HUES48 (cell line): Measurements from ENCODE around the gene GLRA3.
"Not testable (repeated sequence)": the region's sequence is repeated elsewhere in the genome, so short reads cannot be mapped to it uniquely, and the experiment has no call there.

ENCODE experiments used
- H3K27ac ChIP-seq: one replicate; pipeline ENCODE4 v1.7.0; 2013; ENCODE audit warnings: low read depth, low read length, inconsistent platforms
- H3K27me3 ChIP-seq: 2 replicates; pipeline ENCODE4 v1.6.1; 2013; ENCODE audit warnings: mild to moderate bottlenecking, low read length; ENCODE audit not compliant: control insufficient read depth, insufficient read depth
- H3K36me3 ChIP-seq: 2 replicates; pipeline ENCODE4 v1.6.1; 2013; ENCODE audit warnings: low read length; ENCODE audit not compliant: control insufficient read depth, insufficient read depth
- H3K4me1 ChIP-seq: 2 replicates; pipeline ENCODE4 v1.6.1; 2013; ENCODE audit warnings: mild to moderate bottlenecking, low read length; ENCODE audit not compliant: control insufficient read depth, insufficient read depth
- H3K4me3 ChIP-seq: 2 replicates; pipeline ENCODE4 v1.5.1; 2013; ENCODE audit warnings: mild to moderate bottlenecking, low read depth, low read length
- H3K9ac ChIP-seq: 2 replicates; pipeline ENCODE4 v1.6.1; 2013; ENCODE audit warnings: mild to moderate bottlenecking, low read depth, low read length, moderate library complexity
- H3K9me3 ChIP-seq: 2 replicates; pipeline ENCODE4 v1.6.1; 2013; ENCODE audit warnings: low read length; ENCODE audit not compliant: control insufficient read depth, insufficient read depth

GLRA3 gene

DNA sequence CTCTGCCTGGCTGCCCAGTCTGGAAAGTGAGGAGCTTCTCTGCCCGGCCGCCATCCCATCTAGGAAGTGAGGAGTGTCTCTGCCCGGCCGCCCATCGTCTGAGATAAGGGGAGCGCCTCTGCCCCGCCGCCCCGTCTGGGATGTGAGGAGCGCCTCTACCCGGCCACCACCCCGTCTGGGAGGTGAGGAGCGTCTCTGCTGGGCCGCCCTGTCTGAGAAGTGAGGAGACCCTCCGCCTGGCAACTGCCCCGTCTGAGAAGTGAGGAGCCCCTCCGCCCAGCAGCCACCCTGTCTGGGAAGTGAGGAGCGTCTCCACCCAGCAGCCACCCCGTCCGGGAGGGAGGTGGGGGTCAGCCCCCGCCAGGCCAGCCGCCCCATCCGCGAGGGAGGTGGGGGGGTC lies 137.2 kb downstream of the GLRA3 start:
- peaks cover 14% of the 10 kb centered on the region for H3K9me3 ChIP-seq
- H3K9ac ChIP-seq, H3K27me3 ChIP-seq, H3K36me3 ChIP-seq, H3K27ac ChIP-seq, H3K4me1 ChIP-seq, H3K4me3 ChIP-seq: not testable (repeated sequence)

DNA sequence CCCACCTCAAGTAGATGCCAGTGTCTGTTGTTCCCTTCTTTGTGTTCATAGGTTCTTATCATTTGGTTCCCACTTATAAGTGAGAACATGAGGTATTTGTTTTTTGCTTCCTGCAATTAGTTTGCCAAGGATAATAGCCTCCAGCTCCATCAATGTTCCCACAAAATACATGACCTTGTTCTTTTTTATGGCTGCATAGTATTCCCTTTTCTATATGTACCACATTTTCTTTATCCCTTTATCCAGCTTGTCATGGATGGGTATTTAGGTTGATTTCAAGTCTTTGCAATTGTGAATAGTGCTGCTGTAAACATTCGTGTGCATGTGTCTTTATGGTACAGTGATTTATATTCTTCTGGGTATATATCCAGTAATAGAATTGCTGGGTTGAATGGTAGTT lies 138.4 kb downstream of the GLRA3 start:
- H3K9ac ChIP-seq, result no peak overlapping the region
- H3K36me3 ChIP-seq, result no peaks in the 10 kb centered on the region
- no peaks in the 10 kb centered on the region for H3K4me1 ChIP-seq
- H3K4me3 ChIP-seq, result no peak overlapping the region
- H3K27ac ChIP-seq, result no peak overlapping the region
- peaks cover 14% of the 10 kb centered on the region for H3K9me3 ChIP-seq
- H3K27me3 ChIP-seq, result no peaks in the 10 kb centered on the region

DNA sequence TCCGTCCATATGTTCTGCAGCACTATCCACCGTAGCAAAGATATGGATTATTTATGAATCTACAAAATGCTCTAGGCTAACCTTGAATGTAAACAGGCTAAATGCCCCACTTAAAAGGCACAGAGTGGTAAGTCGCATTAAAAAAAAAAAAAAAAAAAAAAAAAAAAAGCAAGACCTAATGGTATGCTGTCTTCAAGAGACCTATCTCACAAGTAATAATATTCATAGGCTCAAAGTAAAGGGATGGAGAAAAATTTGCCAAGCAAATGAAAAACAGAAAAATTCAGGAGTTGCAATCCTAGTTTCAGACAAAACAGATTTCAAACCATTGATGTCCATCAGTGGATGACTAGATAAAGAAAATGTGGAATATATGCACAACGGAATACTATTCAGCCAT lies 139.4 kb downstream of the GLRA3 start:
- no peak overlapping the region for H3K9ac ChIP-seq
- H3K4me1 ChIP-seq, result no peaks in the 10 kb centered on the region
- peaks cover 14% of the 10 kb centered on the region for H3K9me3 ChIP-seq
- H3K4me3 ChIP-seq, result no peak overlapping the region
- H3K36me3 ChIP-seq, result no peaks in the 10 kb centered on the region
- H3K27ac ChIP-seq, result no peak overlapping the region
- H3K27me3 ChIP-seq, result no peaks in the 10 kb centered on the region

DNA sequence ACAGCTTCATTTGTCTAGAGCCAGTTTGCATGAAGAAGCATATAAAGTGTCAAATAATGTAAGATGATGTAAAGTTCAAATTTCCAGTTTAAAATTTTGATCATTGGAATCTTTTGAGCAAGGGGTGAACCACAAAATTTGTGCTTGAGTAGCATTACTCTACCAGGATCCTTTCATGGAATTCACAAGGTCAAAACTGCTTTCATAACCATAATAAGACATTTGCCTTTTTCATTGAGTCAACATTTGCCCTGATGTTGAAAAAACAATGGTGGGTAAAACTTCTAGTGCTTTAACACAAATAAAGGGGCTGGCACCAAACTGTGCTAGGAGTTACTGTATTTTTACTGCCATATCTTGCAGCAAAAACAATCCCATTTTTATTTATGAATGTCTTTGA lies 142.2 kb downstream of the GLRA3 start:
- Histone ChIP-seq H3K9ac (no peak overlapping the region), H3K9me3 (peaks cover 14% of the 10 kb centered on the region), H3K4me3 (no peak overlapping the region), H3K27me3 (no peaks in the 10 kb centered on the region), H3K27ac (no peak overlapping the region), H3K36me3 (no peaks in the 10 kb centered on the region), H3K4me1 (no peaks in the 10 kb centered on the region)

DNA sequence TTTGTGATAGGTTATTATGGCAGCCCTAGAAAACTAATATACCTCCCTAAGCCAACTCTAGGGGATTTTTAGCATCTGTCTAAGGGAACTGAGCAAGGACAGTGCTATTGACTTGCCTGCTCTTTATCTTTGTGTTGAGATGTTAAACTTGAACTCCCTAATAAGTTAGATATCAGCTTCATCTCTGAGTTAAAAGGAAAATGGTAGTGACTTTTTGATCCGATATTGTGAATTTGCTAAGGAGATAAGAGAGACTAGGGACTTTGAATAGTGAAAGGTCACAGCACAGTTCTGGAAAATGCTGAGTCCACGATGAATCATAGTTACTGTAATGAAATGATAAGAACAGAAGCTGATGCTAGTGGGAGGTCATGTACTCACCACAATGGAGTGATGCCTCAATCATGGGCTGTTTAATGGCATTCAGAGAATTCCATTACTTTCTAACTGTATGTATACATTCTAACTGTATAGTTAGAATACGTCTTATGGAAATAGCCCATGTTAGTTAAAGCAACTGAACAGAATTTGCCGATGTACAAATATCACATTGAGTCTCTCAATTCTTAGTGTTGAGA lies 147.2 kb downstream of the GLRA3 start:
- no peak overlapping the region for H3K27ac ChIP-seq
- H3K27me3 ChIP-seq, result no peaks in the 10 kb centered on the region
- H3K9ac ChIP-seq, result no peak overlapping the region
- no peaks in the 10 kb centered on the region for H3K36me3 ChIP-seq
- H3K4me3 ChIP-seq, result no peak overlapping the region
- no peaks in the 10 kb centered on the region for H3K9me3 ChIP-seq
- no peaks in the 10 kb centered on the region for H3K4me1 ChIP-seq

DNA sequence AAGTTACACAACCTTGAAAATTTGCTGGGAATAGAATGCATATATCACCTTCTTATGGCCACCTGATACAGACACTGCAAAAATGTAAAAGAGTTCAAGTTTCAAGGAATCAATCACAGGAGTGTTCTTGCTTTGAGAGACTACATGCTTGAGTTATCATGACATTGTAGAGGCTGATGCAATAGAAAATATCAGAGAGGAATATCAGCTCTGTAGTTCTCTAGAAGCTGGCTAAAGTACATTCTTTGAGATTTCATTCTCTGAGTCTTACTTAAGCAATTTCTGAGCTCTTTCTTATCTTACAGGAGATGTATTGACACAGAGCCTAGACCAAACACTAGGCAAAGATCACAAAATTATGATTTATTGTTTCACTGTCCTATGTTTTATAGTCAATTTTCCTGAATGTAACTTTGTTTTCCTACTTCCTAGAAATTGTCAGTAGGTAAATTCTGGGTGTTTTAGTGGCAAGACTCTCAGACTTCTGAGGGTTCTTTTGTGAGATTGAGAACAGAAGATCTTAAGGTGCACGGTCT lies 154.7 kb downstream of the GLRA3 start:
- no peak overlapping the region for H3K9ac ChIP-seq
- no peaks in the 10 kb centered on the region for H3K36me3 ChIP-seq
- H3K9me3 ChIP-seq, result no peaks in the 10 kb centered on the region
- H3K4me1 ChIP-seq, result peaks cover 8% of the 10 kb centered on the region; the same call in 1 of the 2 replicates
- no peak overlapping the region for H3K4me3 ChIP-seq
- H3K27me3 ChIP-seq, result no peaks in the 10 kb centered on the region
- no peak overlapping the region for H3K27ac ChIP-seq

DNA sequence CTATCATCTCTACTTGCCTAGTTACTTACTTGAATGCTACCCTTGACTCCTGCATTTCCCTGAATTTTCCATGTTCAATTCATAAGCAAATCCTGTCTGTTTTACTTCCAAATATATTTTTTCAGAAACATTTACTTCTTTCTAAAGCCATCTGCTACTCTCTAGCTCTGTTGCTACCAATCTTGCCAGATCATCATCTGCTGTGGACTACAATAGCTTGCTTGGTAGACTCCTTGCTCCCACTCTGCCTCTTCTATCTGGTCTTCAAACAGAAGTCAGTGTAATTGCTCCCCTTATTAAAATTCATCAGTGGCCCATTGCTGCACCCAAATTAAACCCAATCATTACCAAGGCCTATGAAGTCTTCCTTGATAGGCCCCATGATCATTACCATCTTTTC lies 155.2 kb downstream of the GLRA3 start:
- Histone ChIP-seq H3K27ac (no peak overlapping the region), H3K9ac (no peak overlapping the region), H3K4me3 (no peak overlapping the region; the same call in 1 of the 2 replicates), H3K4me1 (peaks cover 8% of the 10 kb centered on the region; the same call in 1 of the 2 replicates), H3K36me3 (no peaks in the 10 kb centered on the region), H3K9me3 (no peaks in the 10 kb centered on the region), H3K27me3 (no peaks in the 10 kb centered on the region)

DNA sequence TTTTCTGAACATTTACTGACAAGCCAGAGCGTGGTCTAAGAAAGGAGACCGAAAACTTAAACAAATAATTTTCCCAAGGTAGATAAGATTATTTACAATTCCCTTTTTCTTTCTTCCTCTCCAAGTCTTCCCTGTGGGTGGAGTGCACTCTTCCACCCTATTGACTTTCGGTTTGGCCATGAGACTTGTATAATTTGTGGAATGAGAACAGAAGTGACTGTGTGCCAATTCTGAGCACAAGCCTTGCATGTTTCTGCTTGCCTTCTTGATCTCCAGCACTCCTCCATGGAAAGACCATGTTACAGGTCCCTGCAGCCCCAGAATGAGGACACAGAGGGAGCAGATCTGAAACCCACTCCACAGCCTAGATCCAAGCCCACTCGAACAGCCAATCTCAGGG lies 156.8 kb downstream of the GLRA3 start:
- peaks cover 8% of the 10 kb centered on the region; the same call in 1 of the 2 replicates for H3K4me1 ChIP-seq
- H3K36me3 ChIP-seq, result no peaks in the 10 kb centered on the region
- H3K4me3 ChIP-seq, result no peak overlapping the region
- no peaks in the 10 kb centered on the region for H3K27me3 ChIP-seq
- H3K27ac ChIP-seq, result no peak overlapping the region
- no peak overlapping the region for H3K9ac ChIP-seq
- no peaks in the 10 kb centered on the region for H3K9me3 ChIP-seq

DNA sequence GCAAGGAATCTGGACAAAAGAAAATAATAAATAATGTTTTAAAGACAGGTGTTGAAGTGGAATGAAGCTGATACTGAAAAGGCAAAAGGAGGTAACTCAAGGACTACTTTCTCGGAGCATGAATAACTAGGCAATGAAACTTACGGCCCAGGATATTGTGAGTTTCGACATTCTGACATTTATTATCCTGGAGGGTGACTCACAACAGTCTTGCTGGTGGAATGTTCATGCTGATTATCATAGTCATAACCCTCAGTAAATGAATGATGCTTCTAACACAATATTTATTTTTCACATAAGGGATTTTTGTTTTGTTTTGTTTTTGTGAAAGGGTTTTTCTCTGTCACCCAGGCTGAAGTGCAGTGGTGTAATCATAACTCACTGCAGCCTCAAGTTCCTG lies 159.8 kb downstream of the GLRA3 start:
- no peaks in the 10 kb centered on the region for H3K9me3 ChIP-seq
- no peak overlapping the region for H3K4me3 ChIP-seq
- no peaks in the 10 kb centered on the region for H3K36me3 ChIP-seq
- H3K4me1 ChIP-seq, result peaks cover 8% of the 10 kb centered on the region; the same call in 1 of the 2 replicates
- no peak overlapping the region for H3K27ac ChIP-seq
- no peaks in the 10 kb centered on the region for H3K27me3 ChIP-seq
- H3K9ac ChIP-seq, result no peak overlapping the region

DNA sequence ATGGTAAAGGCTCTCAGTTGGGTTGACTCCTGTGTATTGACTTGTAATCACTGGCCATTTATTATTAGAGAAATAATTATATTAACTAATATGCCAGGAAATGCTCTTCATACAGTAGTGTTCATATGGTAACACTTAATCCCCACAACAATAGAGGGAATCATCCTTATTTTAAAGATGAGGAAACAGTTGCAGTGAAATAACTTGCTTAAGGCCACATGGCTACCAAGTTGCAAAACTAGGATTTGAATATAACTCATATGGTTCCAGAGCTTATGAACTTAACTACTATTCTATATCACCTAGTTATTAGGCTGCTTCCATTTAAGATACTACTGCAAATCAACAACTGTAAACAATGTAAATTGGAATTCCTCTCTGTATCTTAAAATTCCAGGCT lies 163.2 kb downstream of the GLRA3 start:
- peaks cover 4% of the 10 kb centered on the region; the same call in 1 of the 2 replicates for H3K4me1 ChIP-seq
- H3K27ac ChIP-seq, result no peak overlapping the region
- H3K9me3 ChIP-seq, result no peaks in the 10 kb centered on the region
- H3K9ac ChIP-seq, result no peak overlapping the region
- no peaks in the 10 kb centered on the region for H3K36me3 ChIP-seq
- no peak overlapping the region for H3K4me3 ChIP-seq
- no peaks in the 10 kb centered on the region for H3K27me3 ChIP-seq

DNA sequence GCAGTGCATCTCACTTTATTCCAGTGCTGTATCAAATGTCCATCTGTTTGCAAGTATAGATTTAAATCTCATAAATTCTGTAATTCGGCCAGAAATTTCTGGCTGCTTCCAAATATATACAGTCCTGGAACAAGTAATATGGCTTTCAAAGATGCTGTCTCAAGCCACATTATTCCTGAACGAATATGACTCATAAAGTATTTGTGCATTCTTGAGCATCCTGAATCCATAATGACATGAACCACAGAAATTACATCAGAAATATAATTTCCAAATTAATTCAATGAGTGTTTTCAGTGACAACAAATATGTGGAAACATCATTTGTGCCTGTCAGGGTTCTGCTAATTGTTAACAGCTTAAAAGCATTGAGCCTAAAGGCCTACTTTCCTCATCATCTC lies 165.8 kb downstream of the GLRA3 start:
- no peak overlapping the region for H3K27ac ChIP-seq
- peaks cover 4% of the 10 kb centered on the region; the same call in 1 of the 2 replicates for H3K4me1 ChIP-seq
- H3K36me3 ChIP-seq, result no peaks in the 10 kb centered on the region
- no peaks in the 10 kb centered on the region for H3K9me3 ChIP-seq
- no peak overlapping the region for H3K4me3 ChIP-seq
- no peak overlapping the region for H3K9ac ChIP-seq
- H3K27me3 ChIP-seq, result no peaks in the 10 kb centered on the region
